ENCODE measurements around the gene PKN2.
"Not testable (repeated sequence)": the region's sequence is repeated elsewhere in the genome, so short reads cannot be mapped to it uniquely, and the experiment has no call there.

PKN2 gene

GRCh38 chr1:88698140-88698539, 14.1 kb downstream of the PKN2 start:
- TF ChIP-seq LEF1 (IDR thresholded peaks at IDR 0.05; ENCODE audit: borderline replicate concordance) (no peak), FOXK2 (IDR thresholded peaks at IDR 0.05) (no peak), FOXA1 (IDR thresholded peaks at IDR 0.05) (no peak), TARDBP (IDR thresholded peaks at IDR 0.05) (no peak), BHLHE40 (IDR thresholded peaks at IDR 0.05; ENCODE audit: borderline replicate concordance) (no peak), HDGF (IDR thresholded peaks at IDR 0.05; ENCODE audit: borderline replicate concordance) (no peak), NFRKB (IDR thresholded peaks at IDR 0.05) (no peak), SUZ12 (IDR thresholded peaks at IDR 0.05) (no peak), L3MBTL2 (conservative IDR thresholded peaks at IDR 0.05) (no peak), ELF4 (IDR thresholded peaks at IDR 0.05) (no peak), SP1 (IDR thresholded peaks at IDR 0.05) (no peak), FOXM1 (IDR thresholded peaks at IDR 0.05; ENCODE audit: borderline replicate concordance) (no peak), ZNF384 (IDR thresholded peaks at IDR 0.05) (no peak), ARNT (IDR thresholded peaks at IDR 0.05) (no peak), CTBP1 (IDR thresholded peaks at IDR 0.05; ENCODE audit: borderline replicate concordance) (no peak)
- TF ChIP-seq, protein P1, sequence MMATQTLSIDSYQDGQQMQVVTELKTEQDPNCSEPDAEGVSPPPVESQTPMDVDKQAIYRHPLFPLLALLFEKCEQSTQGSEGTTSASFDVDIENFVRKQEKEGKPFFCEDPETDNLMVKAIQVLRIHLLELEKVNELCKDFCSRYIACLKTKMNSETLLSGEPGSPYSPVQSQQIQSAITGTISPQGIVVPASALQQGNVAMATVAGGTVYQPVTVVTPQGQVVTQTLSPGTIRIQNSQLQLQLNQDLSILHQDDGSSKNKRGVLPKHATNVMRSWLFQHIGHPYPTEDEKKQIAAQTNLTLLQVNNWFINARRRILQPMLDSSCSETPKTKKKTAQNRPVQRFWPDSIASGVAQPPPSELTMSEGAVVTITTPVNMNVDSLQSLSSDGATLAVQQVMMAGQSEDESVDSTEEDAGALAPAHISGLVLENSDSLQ (IDR thresholded peaks at IDR 0.05), result no peak
- CTCF ChIA-PET, result no interaction called here
- DNase-seq (ENCODE audit: extremely low spot score), result no peak

DNA sequence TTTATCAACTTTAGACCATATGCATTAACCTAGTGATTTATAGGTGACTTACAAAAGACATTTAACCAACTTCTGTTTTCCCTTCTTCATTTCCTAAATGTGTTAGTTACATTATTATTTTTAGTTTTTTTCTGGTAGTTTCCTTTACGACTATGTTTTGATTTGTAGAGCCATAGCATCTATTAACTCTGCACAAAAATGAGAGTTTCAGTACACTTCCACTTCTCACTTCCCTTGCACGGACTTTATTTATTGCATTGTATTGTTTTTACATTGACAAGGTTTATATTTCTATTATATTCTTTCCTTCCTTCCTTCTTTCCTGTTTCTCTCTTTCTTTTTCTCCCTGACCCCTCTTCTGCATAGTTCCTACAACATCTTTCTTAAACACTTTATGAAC, 14.7 kb downstream of the PKN2 start:
- TF ChIP-seq TARDBP (IDR thresholded peaks at IDR 0.05), result no peak
- TF ChIP-seq CTBP1 (IDR thresholded peaks at IDR 0.05; ENCODE audit: borderline replicate concordance), result no peak
- TF ChIP-seq ARNT (IDR thresholded peaks at IDR 0.05), result no peak
- TF ChIP-seq SP1 (IDR thresholded peaks at IDR 0.05), result no peak
- no peak for TF ChIP-seq L3MBTL2 (conservative IDR thresholded peaks at IDR 0.05)
- TF ChIP-seq HDGF (IDR thresholded peaks at IDR 0.05; ENCODE audit: borderline replicate concordance), result no peak
- TF ChIP-seq NFRKB (IDR thresholded peaks at IDR 0.05), result no peak
- no peak for TF ChIP-seq BHLHE40 (IDR thresholded peaks at IDR 0.05; ENCODE audit: borderline replicate concordance)
- no peak for TF ChIP-seq ELF4 (IDR thresholded peaks at IDR 0.05)
- TF ChIP-seq FOXA1 (IDR thresholded peaks at IDR 0.05), result no peak
- CTCF ChIA-PET, result no interaction called here
- POLR2A ChIA-PET, result interaction anchor here (1.2 kb wide), 1 partner anchor 13 kb away, joined by 4 read pairs; no protein-coding TSS in a partner anchor
- no peak for DNase-seq (ENCODE audit: extremely low spot score)

More at GRCh38 chr1:88698140-88698539, 14.1 kb downstream of the PKN2 start:
- POLR2A ChIA-PET, result interaction anchor here (0.5 to 1.5 kb wide), 4 partner anchors 7 to 15 kb away, joined by 3 to 6 read pairs (median 4); partner anchors contain the start of gene PKN2

DNA sequence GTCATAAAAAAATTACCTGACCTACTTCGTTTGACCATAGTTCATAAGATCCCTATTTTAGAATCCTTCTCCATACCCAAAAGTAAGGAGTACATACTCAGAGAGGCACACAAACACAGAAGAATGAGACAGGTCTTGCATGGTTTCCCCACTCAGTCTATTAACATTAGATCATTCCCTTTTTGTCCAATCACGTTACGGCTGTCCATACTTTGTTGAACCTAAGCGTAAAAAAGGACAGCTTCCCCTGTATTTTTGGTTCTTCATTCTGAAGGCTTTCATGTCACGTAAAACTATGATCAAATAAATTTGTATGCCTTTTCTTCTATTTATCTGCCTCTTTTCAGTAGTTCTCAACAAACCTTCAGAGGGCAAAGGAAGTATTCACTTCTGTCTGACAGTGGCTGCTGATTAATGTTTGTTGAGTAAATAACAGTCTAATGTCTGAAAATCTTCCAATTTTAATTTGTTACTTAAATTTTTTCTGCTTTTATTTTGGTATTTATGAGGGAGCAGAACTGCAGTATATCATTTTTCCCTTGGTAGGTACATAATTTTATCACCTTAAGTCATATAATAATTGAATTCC, 16.4 kb downstream of the PKN2 start:
- ChIA-PET POLR2A (interaction anchor here (2.0 kb wide), 1 partner anchor 16 kb away, joined by 9 read pairs; the partner anchor contains the start of gene PKN2), CTCF (no interaction called here)
- no peak for DNase-seq (ENCODE audit: extremely low spot score)
- no peak for TF ChIP-seq SP1 (IDR thresholded peaks at IDR 0.05)

- no peak for TF ChIP-seq FOXA1 (IDR thresholded peaks at IDR 0.05)
- no peak for TF ChIP-seq TARDBP (IDR thresholded peaks at IDR 0.05)
- TF ChIP-seq ZNF384 (IDR thresholded peaks at IDR 0.05), result no peak
- no peak for TF ChIP-seq CTBP1 (IDR thresholded peaks at IDR 0.05; ENCODE audit: borderline replicate concordance)
- TF ChIP-seq, protein P1 (IDR thresholded peaks at IDR 0.05), result no peak
- no peak for TF ChIP-seq ELF4 (IDR thresholded peaks at IDR 0.05)
- no peak for TF ChIP-seq FOXM1 (IDR thresholded peaks at IDR 0.05; ENCODE audit: borderline replicate concordance)
- no peak for TF ChIP-seq ARNT (IDR thresholded peaks at IDR 0.05)
- TF ChIP-seq BHLHE40 (IDR thresholded peaks at IDR 0.05; ENCODE audit: borderline replicate concordance), result no peak
- no peak for TF ChIP-seq LEF1 (IDR thresholded peaks at IDR 0.05; ENCODE audit: borderline replicate concordance)
- ChIA-PET CTCF (no interaction called here), POLR2A (interaction anchor here (2.0 kb wide), 1 partner anchor 17 kb away, joined by 9 read pairs; the partner anchor contains the start of gene PKN2)
- no peak for DNase-seq (ENCODE audit: extremely low spot score)
Observed at GRCh38 chr1:88701275-88701674, 17.2 kb downstream of the PKN2 start.

DNA sequence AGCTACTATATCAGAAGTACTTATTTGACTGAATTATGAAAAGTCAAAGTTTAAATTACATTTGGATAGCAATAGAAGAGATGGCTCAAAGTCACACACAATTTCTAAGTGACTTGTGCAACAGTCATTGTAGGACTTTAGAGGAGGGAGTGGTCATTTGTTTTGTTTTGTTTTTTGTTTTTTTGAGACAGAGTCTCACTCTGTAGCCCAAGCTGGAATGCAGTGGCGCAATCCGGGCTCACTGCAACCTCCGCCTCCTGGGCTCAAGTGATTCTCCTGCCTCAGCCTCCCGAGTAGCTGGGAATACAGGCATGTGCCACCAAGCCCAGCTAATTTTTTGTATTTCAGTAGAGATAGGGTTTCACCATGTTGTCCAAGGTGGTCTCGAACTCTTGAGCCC, 17.7 kb downstream of the PKN2 start:
- ChIA-PET POLR2A (interaction anchor here (2.0 kb wide), 1 partner anchor 17 kb away, joined by 9 read pairs; the partner anchor contains the start of gene PKN2), CTCF (interaction anchor here (0.7 kb wide), 1 partner anchor 22 kb away, joined by 5 read pairs; no protein-coding TSS in a partner anchor)
- not testable (repeated sequence) for DNase-seq (ENCODE audit: extremely low spot score)

DNA sequence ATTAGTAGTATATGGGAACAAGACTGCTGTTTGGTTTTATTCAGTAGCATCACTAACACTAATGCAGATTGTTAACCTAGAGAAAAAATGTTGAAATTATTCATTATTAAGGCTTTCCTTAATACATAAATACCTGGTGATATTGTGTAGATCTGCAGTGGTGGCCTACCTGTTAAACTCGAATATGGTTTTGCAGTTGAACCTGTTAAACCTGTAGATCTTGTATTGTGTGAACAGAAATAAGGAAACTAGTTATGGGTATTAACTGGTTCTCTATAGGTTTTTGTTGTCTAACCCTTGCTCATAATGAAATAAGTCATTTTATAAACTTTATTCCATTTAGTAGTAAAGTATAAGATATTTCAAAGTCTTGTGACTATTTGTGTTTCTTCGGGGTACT, 23.9 kb downstream of the PKN2 start:
- ChIA-PET CTCF (no interaction called here), POLR2A (no interaction called here)
- DNase-seq (ENCODE audit: extremely low spot score), result no peak
- TF ChIP-seq TARDBP (IDR thresholded peaks at IDR 0.05) (no peak), SUZ12 (IDR thresholded peaks at IDR 0.05) (no peak), HDGF (IDR thresholded peaks at IDR 0.05; ENCODE audit: borderline replicate concordance) (no peak), BHLHE40 (IDR thresholded peaks at IDR 0.05; ENCODE audit: borderline replicate concordance) (no peak), SP1 (IDR thresholded peaks at IDR 0.05) (no peak), ZNF384 (IDR thresholded peaks at IDR 0.05) (no peak), FOXM1 (IDR thresholded peaks at IDR 0.05; ENCODE audit: borderline replicate concordance) (no peak), FOXK2 (IDR thresholded peaks at IDR 0.05) (no peak), FOXA1 (IDR thresholded peaks at IDR 0.05) (no peak)

DNA sequence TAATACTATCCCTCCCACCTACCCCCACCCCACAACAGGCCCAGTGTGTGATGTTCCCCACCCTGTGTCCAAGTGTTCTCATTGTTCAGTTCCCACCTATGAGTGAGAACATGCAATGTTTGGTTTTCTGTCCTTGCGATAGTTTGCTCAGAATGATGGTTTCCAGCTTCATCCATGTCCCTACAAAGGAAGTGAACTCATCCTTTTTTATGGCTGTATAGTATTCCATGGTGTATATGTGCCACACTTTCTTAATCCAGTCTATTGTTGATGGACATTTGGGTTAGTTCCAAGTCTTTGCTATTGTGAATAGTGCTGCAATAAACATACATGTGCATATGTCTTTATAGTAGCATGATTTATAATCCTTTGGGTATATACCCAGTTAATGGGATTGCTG, 28.8 kb downstream of the PKN2 start:
- POLR2A ChIA-PET; DNase-seq (ENCODE audit: extremely low spot score); CTCF ChIA-PET: not testable (repeated sequence)

GRCh38 chr1:88716571-88716970, 32.5 kb downstream of the PKN2 start:
- CTCF ChIA-PET; POLR2A ChIA-PET; DNase-seq (ENCODE audit: extremely low spot score): not testable (repeated sequence)
